Epithelial cell of esophagus (primary cell): Measurements from ENCODE around the gene MYOG.

Experiments
- DNase-seq: peaks from one replicate; pipeline ENCODE4 v3.0.0; 2010; ENCODE audit warnings: low read depth
- H3K4me3 ChIP-seq: 2 replicates; pipeline ENCODE4 v1.5.1; 2011; ENCODE audit warnings: mild to moderate bottlenecking, low read length, control low read depth
- CTCF ChIP-seq: IDR thresholded peaks from 2 replicates; pipeline ENCODE4 v1.5.1; 2011; ENCODE audit warnings: low read depth, mild to moderate bottlenecking, low read length, control low read depth, inconsistent platforms; ENCODE audit not compliant: insufficient read depth; ENCODE audit errors: missing control alignments

MYOG gene

GRCh38 chr1:203036135-203036534 lies 49.7 kb downstream of the MYOG start:
- no peak for TF ChIP-seq CTCF
- H3K4me3 ChIP-seq = no peak overlapping the region
- no peak for DNase-seq

GRCh38 chr1:203035111-203036000 lies 50.5 kb downstream of the MYOG start:
- no peak for TF ChIP-seq CTCF
- H3K4me3 ChIP-seq = no peak overlapping the region

GRCh38 chr1:203034422-203035110 lies 51.2 kb downstream of the MYOG start:
- no peak overlapping the region for H3K4me3 ChIP-seq
- DNase-seq = no peak
- no peak for TF ChIP-seq CTCF

More at GRCh38 chr1:203035111-203036000, 50.5 kb downstream of the MYOG start:
- no peak for DNase-seq

- no peak overlapping the region for H3K4me3 ChIP-seq
- no peak for TF ChIP-seq CTCF
- no peak for DNase-seq
These were observed 51.9 kb downstream of the MYOG start for GRCh38 chr1:203033917-203034316.

GRCh38 chr1:203033287-203033686 lies 52.5 kb downstream of the MYOG start:
- DNase-seq = no peak
- no peak for TF ChIP-seq CTCF
- H3K4me3 ChIP-seq = no peak overlapping the region
